Neural progenitor cell (in vitro differentiated cells): ENCODE measurements around the gene DAZL. TPM values are rescaled to one million over a fixed set of nuclear protein-coding genes. Genes with fewer than 3 reads are reported as not detected.

Source experiments
- DNase-seq: peaks from one replicate; pipeline ENCODE4 v3.0.0-alpha.2; 2016; ENCODE audit warnings: low spot score
- H2AFZ ChIP-seq: fragments of 200-600 bp; sonication (generic); replicated peaks from 2 replicates; pipeline ENCODE4 v1.6.1; 2016; ENCODE audit warnings: antibody characterized with exemption
- H3F3A ChIP-seq: fragments of 200-600 bp; sonication (generic); 2 replicates; pipeline ENCODE4 v1.6.1; 2016; ENCODE audit warnings: antibody characterized with exemption, low read depth
- H3K27ac ChIP-seq: fragments of 200-600 bp; sonication (generic); 2 replicates; pipeline ENCODE4 v1.5.1; 2016; ENCODE audit warnings: mild to moderate bottlenecking
- H3K27me3 ChIP-seq: fragments of 200-600 bp; sonication (generic); 2 replicates; pipeline ENCODE4 v1.6.1; 2016; ENCODE audit warnings: mild to moderate bottlenecking, moderate library complexity
- H3K36me3 ChIP-seq: fragments of 200-600 bp; sonication (generic); 2 replicates; pipeline ENCODE4 v1.5.1; 2016
- H3K4me1 ChIP-seq: fragments of 200-600 bp; sonication (generic); 2 replicates; pipeline ENCODE4 v1.6.1; 2016; ENCODE audit warnings: mixed run types
- H3K4me2 ChIP-seq: fragments of 200-600 bp; sonication (generic); 2 replicates; pipeline ENCODE4 v1.6.1; 2016
- H3K4me3 ChIP-seq: fragments of 200-600 bp; sonication (generic); 2 replicates; pipeline ENCODE4 v1.5.1; 2016
- H3K79me2 ChIP-seq: fragments of 200-600 bp; sonication (generic); 2 replicates; pipeline ENCODE4 v1.6.1; 2016; ENCODE audit warnings: low read depth
- H3K9ac ChIP-seq: fragments of 200-600 bp; sonication (generic); 2 replicates; pipeline ENCODE4 v1.6.1; 2016
- H3K9me3 ChIP-seq: fragments of 200-600 bp; sonication (generic); 2 replicates; pipeline ENCODE4 v1.5.1; 2016; ENCODE audit warnings: low read depth
- H4K20me1 ChIP-seq: fragments of 200-600 bp; sonication (generic); 2 replicates; pipeline ENCODE4 v1.6.1; 2016; ENCODE audit warnings: low read depth
- H3K27ac Mint-ChIP-seq: 3 replicates; pipeline ENCODE4 v1.8.0; 2021; ENCODE audit warnings: mixed read lengths
- H3K27me3 Mint-ChIP-seq: 2 replicates; pipeline ENCODE4 v1.8.0; 2022; ENCODE audit warnings: low read depth, mild to moderate bottlenecking, inconsistent platforms, moderate library complexity, mixed read lengths; ENCODE audit not compliant: insufficient read depth
- H3K36me3 Mint-ChIP-seq: 3 replicates; pipeline ENCODE4 v1.8.0; 2021; ENCODE audit warnings: mixed read lengths
- H3K4me1 Mint-ChIP-seq: 3 replicates; pipeline ENCODE4 v1.8.0; 2021; ENCODE audit warnings: mixed read lengths
- H3K4me3 Mint-ChIP-seq: 3 replicates; pipeline ENCODE4 v1.8.0; 2021; ENCODE audit warnings: mild to moderate bottlenecking, moderate library complexity, mixed read lengths
- H3K9me3 Mint-ChIP-seq: 3 replicates; pipeline ENCODE4 v1.8.0; 2020; ENCODE audit warnings: mixed read lengths
- CTCF ChIP-seq: fragments of 200-600 bp; sonication (generic); IDR thresholded peaks from 2 replicates; pipeline ENCODE4 v1.5.1; 2017; ENCODE audit warnings: antibody characterized with exemption, mild to moderate bottlenecking
- EZH2 ChIP-seq: fragments of 200-600 bp; sonication (generic); IDR thresholded peaks from 2 replicates; pipeline ENCODE4 v1.6.1; 2017; ENCODE audit warnings: antibody characterized with exemption, mild to moderate bottlenecking, moderate library complexity
- EZH2phosphoT487 ChIP-seq: fragments of 200-600 bp; sonication (generic); IDR thresholded peaks from 2 replicates; pipeline ENCODE4 v1.6.1; 2017; ENCODE audit warnings: antibody characterized with exemption
- total RNA-seq: library from RNA; depleted of rRNA; stranded (reverse); fragments of >200 nt; gene quantifications from 2 replicates; pipeline ENCODE4 v1.2.3, GENCODE V29; 2015; ENCODE audit warnings: low replicate concordance

Gene DAZL
- total RNA-seq, 1 donor from 2014 or later = 4.7 TPM

GRCh38 chr3:16548721-16549120 lies 56.5 kb downstream of the DAZL start:
- H3K4me1 ChIP-seq = peaks cover 4% of the 10 kb centered on the region
- H3K36me3 Mint-ChIP-seq = no peaks in the 10 kb centered on the region
- no peak overlapping the region for H3K4me2 ChIP-seq
- no peak overlapping the region for H3K27ac ChIP-seq
- no peak overlapping the region for H3K4me3 Mint-ChIP-seq
- no peaks in the 10 kb centered on the region for H3K9me3 Mint-ChIP-seq
- H2AFZ ChIP-seq = no peak overlapping the region
- H3K27me3 ChIP-seq = no peaks in the 10 kb centered on the region
- H4K20me1 ChIP-seq = no peaks in the 10 kb centered on the region
- H3K4me3 ChIP-seq = no peak overlapping the region
- no peak overlapping the region for H3K9ac ChIP-seq
- TF ChIP-seq EZH2 (no peak), EZH2phosphoT487 (no peak)
- H3K79me2 ChIP-seq = no peaks in the 10 kb centered on the region
- H3K4me1 Mint-ChIP-seq = peaks cover 15% of the 10 kb centered on the region
- no peak overlapping the region for H3K27ac Mint-ChIP-seq
- H3K9me3 ChIP-seq = no peaks in the 10 kb centered on the region
- no peak for DNase-seq
- H3K27me3 Mint-ChIP-seq = peaks cover 3% of the 10 kb centered on the region
- no peaks in the 10 kb centered on the region for H3K36me3 ChIP-seq
- H3F3A ChIP-seq = no peaks in the 10 kb centered on the region

GRCh38 chr3:16547561-16548357 lies 57.5 kb downstream of the DAZL start:
- Histone ChIP-seq H3K4me3 (no peak overlapping the region), H3K79me2 (no peaks in the 10 kb centered on the region), H4K20me1 (no peaks in the 10 kb centered on the region), H3K27me3 (no peaks in the 10 kb centered on the region), H3K9ac (no peak overlapping the region), H3K9me3 (no peaks in the 10 kb centered on the region), H3K27ac (no peak overlapping the region), H3K4me2 (no peak overlapping the region), H3K4me1 (peaks cover 4% of the 10 kb centered on the region), H3K36me3 (no peaks in the 10 kb centered on the region), H2AFZ (no peak overlapping the region), H3F3A (no peaks in the 10 kb centered on the region)
- TF ChIP-seq CTCF (no peak), EZH2phosphoT487 (no peak), EZH2 (no peak)
- peaks cover 2% of the 10 kb centered on the region for H3K27me3 Mint-ChIP-seq
- H3K36me3 Mint-ChIP-seq = no peaks in the 10 kb centered on the region
- no peaks in the 10 kb centered on the region for H3K9me3 Mint-ChIP-seq
- DNase-seq = no peak
- H3K4me3 Mint-ChIP-seq = no peak overlapping the region
- peaks cover 15% of the 10 kb centered on the region for H3K4me1 Mint-ChIP-seq
- H3K27ac Mint-ChIP-seq = no peak overlapping the region

GRCh38 chr3:16546186-16547010 lies 58.8 kb downstream of the DAZL start:
- Mint-ChIP-seq H3K36me3 (no peaks in the 10 kb centered on the region), H3K4me3 (no peak overlapping the region), H3K27ac (no peak overlapping the region), H3K4me1 (peaks cover 15% of the 10 kb centered on the region), H3K9me3 (no peaks in the 10 kb centered on the region), H3K27me3 (no peaks in the 10 kb centered on the region)
- no peaks in the 10 kb centered on the region for H3K36me3 ChIP-seq
- no peaks in the 10 kb centered on the region for H3K27me3 ChIP-seq
- no peaks in the 10 kb centered on the region for H3K9me3 ChIP-seq
- no peaks in the 10 kb centered on the region for H3K79me2 ChIP-seq
- no peaks in the 10 kb centered on the region for H3F3A ChIP-seq
- no peak for TF ChIP-seq EZH2phosphoT487
- TF ChIP-seq EZH2 = no peak
- no peak for TF ChIP-seq CTCF
- no peak overlapping the region for H3K27ac ChIP-seq
- no peak overlapping the region for H2AFZ ChIP-seq
- H3K4me3 ChIP-seq = no peak overlapping the region
- no peak overlapping the region for H3K4me2 ChIP-seq
- no peak overlapping the region for H3K9ac ChIP-seq
- DNase-seq = no peak
- H3K4me1 ChIP-seq = peaks cover 4% of the 10 kb centered on the region
- no peaks in the 10 kb centered on the region for H4K20me1 ChIP-seq
